ENCODE results near the gene PXDN. TPM values are rescaled to one million over a fixed set of nuclear protein-coding genes. Genes with fewer than 3 reads are reported as not detected.

The PXDN gene
- total and polyA plus RNA-seq, 2 donors (not counting 3 experiments of a cell fraction or from before 2014, with no cell fraction given), result 231 to 308 TPM

GRCh38 chr2:1641523-1641922 is 102.8 kb downstream of the PXDN start:
- Histone ChIP-seq H4K20me1 (replicated peaks; ENCODE audit: control insufficient read depth, extremely low read depth, insufficient read depth, low read length) (no peaks in the 10 kb centered on the region), H3K36me3 (ENCODE audit: control insufficient read depth in 2 of 2, extremely low read depth in 1 of 2, insufficient read depth in 2 of 2, low read length in 2 of 2) (peaks cover 12 to 24% of the 10 kb centered on the region in 2 experiments), H2AFZ (ENCODE audit: low read depth, low read length) (no peak overlapping the region), H3K4me1 (ENCODE audit: control insufficient read depth, extremely low read depth, insufficient read depth, low read length) (peaks cover 2% of the 10 kb centered on the region), H3K27me3 (ENCODE audit: control insufficient read depth in 2 of 2, insufficient read depth in 2 of 2, low read length in 2 of 2) (no peaks in the 10 kb centered on the region), H3K27ac (ENCODE audit: insufficient read depth, low read depth, low read length) (no peak overlapping the region), H3K4me3 (replicated peaks in 1 of 3; ENCODE audit: insufficient read depth in 1 of 3, low read depth in 1 of 3, low read length in 3 of 3) (no peak overlapping the region), H3K9me3 (replicated peaks; ENCODE audit: control insufficient read depth, insufficient read depth, low read length) (no peaks in the 10 kb centered on the region), H3K79me2 (ENCODE audit: control insufficient read depth, insufficient read depth, low read length) (no peaks in the 10 kb centered on the region), H3K4me2 (ENCODE audit: insufficient read depth, low read length) (no peak overlapping the region), H3K9ac (replicated peaks; ENCODE audit: extremely low read depth, insufficient read depth, low read length) (no peak overlapping the region), H3K9me1 (replicated peaks; ENCODE audit: control insufficient read depth, extremely low read depth, insufficient read depth, low read length) (no peaks in the 10 kb centered on the region)
- intact Hi-C loops (cut with micrococcal nuclease), result loop anchor here (5.0 kb wide), 1 partner anchor 49 kb away; no protein-coding TSS in a partner anchor
- dilution Hi-C loops (cut with MboI; ENCODE audit: extremely low pct_ligation_motif_present, low sequenced_read_pairs), result no loop called here
- no TSS peak for BruUV-seq (replicated peaks)
- TF ChIP-seq POLR2A (IDR thresholded peaks at IDR 0.05; ENCODE audit: low read depth, low read length) (no peak), FOS (IDR thresholded peaks at IDR 0.05; ENCODE audit: borderline replicate concordance, insufficient read depth, low read length) (no peak), JUN (IDR thresholded peaks at IDR 0.05; ENCODE audit: borderline replicate concordance, insufficient read depth, insufficient read length, low read depth) (no peak), GATA2 (IDR thresholded peaks at IDR 0.05; ENCODE audit: insufficient read depth, insufficient read length, low read depth, low read length) (no peak), POLR2AphosphoS5 (IDR thresholded peaks at IDR 0.05; ENCODE audit: insufficient read depth, low read depth, low read length) (no peak), MYC (IDR thresholded peaks at IDR 0.05; ENCODE audit: low read depth, low read length) (no peak), EZH2 (IDR thresholded peaks at IDR 0.05; ENCODE audit: borderline replicate concordance, low read depth, low read length, severe bottlenecking) (no peak)
- TF ChIP-seq, protein P1, sequence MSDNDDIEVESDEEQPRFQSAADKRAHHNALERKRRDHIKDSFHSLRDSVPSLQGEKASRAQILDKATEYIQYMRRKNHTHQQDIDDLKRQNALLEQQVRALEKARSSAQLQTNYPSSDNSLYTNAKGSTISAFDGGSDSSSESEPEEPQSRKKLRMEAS (IDR thresholded peaks at IDR 0.05; ENCODE audit: insufficient read depth, insufficient read length), result no peak
- TF ChIP-seq, protein P2, sequence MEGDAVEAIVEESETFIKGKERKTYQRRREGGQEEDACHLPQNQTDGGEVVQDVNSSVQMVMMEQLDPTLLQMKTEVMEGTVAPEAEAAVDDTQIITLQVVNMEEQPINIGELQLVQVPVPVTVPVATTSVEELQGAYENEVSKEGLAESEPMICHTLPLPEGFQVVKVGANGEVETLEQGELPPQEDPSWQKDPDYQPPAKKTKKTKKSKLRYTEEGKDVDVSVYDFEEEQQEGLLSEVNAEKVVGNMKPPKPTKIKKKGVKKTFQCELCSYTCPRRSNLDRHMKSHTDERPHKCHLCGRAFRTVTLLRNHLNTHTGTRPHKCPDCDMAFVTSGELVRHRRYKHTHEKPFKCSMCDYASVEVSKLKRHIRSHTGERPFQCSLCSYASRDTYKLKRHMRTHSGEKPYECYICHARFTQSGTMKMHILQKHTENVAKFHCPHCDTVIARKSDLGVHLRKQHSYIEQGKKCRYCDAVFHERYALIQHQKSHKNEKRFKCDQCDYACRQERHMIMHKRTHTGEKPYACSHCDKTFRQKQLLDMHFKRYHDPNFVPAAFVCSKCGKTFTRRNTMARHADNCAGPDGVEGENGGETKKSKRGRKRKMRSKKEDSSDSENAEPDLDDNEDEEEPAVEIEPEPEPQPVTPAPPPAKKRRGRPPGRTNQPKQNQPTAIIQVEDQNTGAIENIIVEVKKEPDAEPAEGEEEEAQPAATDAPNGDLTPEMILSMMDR (IDR thresholded peaks at IDR 0.05; ENCODE audit: extremely low read depth in 1 of 2, insufficient read depth in 1 of 2, low read depth in 1 of 2, low read length in 2 of 2), result no peak
- ChIA-PET POLR2A (no interaction called here), CTCF (interaction anchor here (1.6 to 3.1 kb wide), 2 partner anchors 50 to 109 kb away, joined by 4 to 14 read pairs; no protein-coding TSS in a partner anchor)
- peak; percentile 19 for DNase-seq (ENCODE audit: low read depth, low spot score)
- peak; percentile 24 for FAIRE-seq
